CD4-positive, CD25-positive, alpha-beta regulatory T cell (primary cell): Measurements from ENCODE around the gene S100A1. TPM values are rescaled to one million over a fixed set of nuclear protein-coding genes. Genes with fewer than 3 reads are reported as not detected.

Source experiments
- ATAC-seq, 2 donors: fragments of 150-1000 bp; cut with Tn5 transposase; one replicate each; pipeline ENCODE4 v1.10.0; 2021; ENCODE audit warnings: low read depth in 2 of 2, moderate number of reproducible peaks in 2 of 2, moderate library complexity in 1 of 2
- DNase-seq, 3 donors: peaks; one replicate each; pipeline versions ENCODE4 v3.0.0 to v3.0.0-alpha.2; 2012 to 2022; ENCODE audit warnings: mixed read lengths in 1 of 3
- H3K27ac ChIP-seq: one replicate; pipeline ENCODE4 v1.7.0; 2013; ENCODE audit warnings: mild to moderate bottlenecking, low read length; ENCODE audit not compliant: insufficient read depth, poor library complexity, severe bottlenecking
- H3K27me3 ChIP-seq: one replicate; pipeline ENCODE4 v1.7.0; 2013; ENCODE audit warnings: low read length; ENCODE audit not compliant: control insufficient read depth, insufficient read depth
- H3K36me3 ChIP-seq: one replicate; pipeline ENCODE4 v1.7.0; 2013; ENCODE audit warnings: mild to moderate bottlenecking, low read length, moderate library complexity; ENCODE audit not compliant: control insufficient read depth, insufficient read depth
- H3K4me1 ChIP-seq: 2 replicates; pipeline ENCODE4 v1.7.0; 2013; ENCODE audit warnings: mild to moderate bottlenecking, low read length; ENCODE audit not compliant: insufficient read depth, control insufficient read depth, poor library complexity, severe bottlenecking
- H3K4me3 ChIP-seq: one replicate; pipeline ENCODE4 v1.7.0; 2013; ENCODE audit warnings: low read depth, mild to moderate bottlenecking, low read length, moderate library complexity
- H3K9me3 ChIP-seq, 2 experiments: 1 replicate in 1 of 2; 2 replicates in 1 of 2; pipeline ENCODE4 v1.7.0; 2013; ENCODE audit warnings: low read length in 2 of 2, mild to moderate bottlenecking in 1 of 2, moderate library complexity in 1 of 2; ENCODE audit not compliant: control insufficient read depth in 2 of 2
- H3K27ac Mint-ChIP-seq, 3 donors: one replicate each; pipeline ENCODE4 v1.8.0; 2020 to 2022; ENCODE audit warnings: mild to moderate bottlenecking in 3 of 3, mixed read lengths in 3 of 3, moderate library complexity in 2 of 3
- H3K27me3 Mint-ChIP-seq: one replicate; pipeline ENCODE4 v1.8.0; 2022; ENCODE audit warnings: mild to moderate bottlenecking, mixed read lengths
- H3K36me3 Mint-ChIP-seq: one replicate; pipeline ENCODE4 v1.8.0; 2020; ENCODE audit warnings: mixed read lengths
- H3K4me1 Mint-ChIP-seq, 4 donors: one replicate each; pipeline ENCODE4 v1.8.0; 2020 to 2022; ENCODE audit warnings: mixed read lengths in 4 of 4, mild to moderate bottlenecking in 1 of 4
- H3K4me3 Mint-ChIP-seq, 4 donors: one replicate each; pipeline ENCODE4 v1.8.0; 2020 to 2022; ENCODE audit warnings: mild to moderate bottlenecking in 4 of 4, mixed read lengths in 4 of 4, moderate library complexity in 3 of 4
- H3K9me3 Mint-ChIP-seq, 7 donors: one replicate each; pipeline ENCODE4 v1.8.0; 2020 to 2022; ENCODE audit warnings: mixed read lengths in 7 of 7, mild to moderate bottlenecking in 3 of 7, moderate library complexity in 2 of 7
- polyA plus RNA-seq, 4 donors: library from polyadenylated mRNA; unstranded; fragments of 300-500 nt; fragmentation: Illumina TruSeq; gene quantifications; one replicate each; pipeline ENCODE4 v1.2.3, GENCODE V29; 2021
- total RNA-seq: library from RNA; stranded (reverse); gene quantifications from one replicate; pipeline ENCODE4 v1.2.3, GENCODE V29; 2022

The S100A1 gene
- total and polyA plus RNA-seq, 5 donors from 2014 or later = not detected

DNA sequence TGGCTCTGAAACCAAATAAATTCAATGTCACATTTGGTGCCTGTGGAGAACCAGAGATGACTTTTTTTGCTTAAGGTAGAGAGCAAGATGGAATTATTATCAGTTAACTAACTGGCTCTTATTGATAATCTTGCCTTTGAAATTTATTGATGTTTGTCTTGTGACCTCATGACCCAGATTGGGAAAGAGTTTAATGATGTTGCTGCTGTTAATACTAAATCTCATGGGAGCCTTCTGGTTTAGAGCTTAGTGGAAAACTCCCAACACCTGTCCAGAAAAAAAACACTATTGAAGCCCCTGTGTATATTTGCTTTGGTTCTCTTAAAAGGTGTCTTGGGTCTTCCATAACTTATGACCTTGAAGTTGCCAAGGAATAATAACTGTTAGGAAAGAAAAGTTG is 15.6 kb downstream of the S100A1 start:
- H3K9me3 Mint-ChIP-seq = no peaks in the 10 kb centered on the region
- H3K27ac Mint-ChIP-seq = peak overlapping the region; percentile 2 to 79 (median 7)
- ATAC-seq (no peak), DNase-seq (no peak)
- H3K4me1 Mint-ChIP-seq = peaks cover 16 to 76% (median 48%) of the 10 kb centered on the region in 4 donors
- peaks cover 41% of the 10 kb centered on the region for H3K36me3 Mint-ChIP-seq
- H3K4me3 Mint-ChIP-seq = no peak overlapping the region
- H3K9me3 ChIP-seq = no peaks in the 10 kb centered on the region
- H3K4me1 ChIP-seq = peaks cover 14% of the 10 kb centered on the region
- H3K4me3 ChIP-seq = no peak overlapping the region
- H3K27me3 Mint-ChIP-seq = no peaks in the 10 kb centered on the region
- no peaks in the 10 kb centered on the region for H3K27me3 ChIP-seq
- peaks cover 77% of the 10 kb centered on the region for H3K36me3 ChIP-seq
- no peak overlapping the region for H3K27ac ChIP-seq

DNA sequence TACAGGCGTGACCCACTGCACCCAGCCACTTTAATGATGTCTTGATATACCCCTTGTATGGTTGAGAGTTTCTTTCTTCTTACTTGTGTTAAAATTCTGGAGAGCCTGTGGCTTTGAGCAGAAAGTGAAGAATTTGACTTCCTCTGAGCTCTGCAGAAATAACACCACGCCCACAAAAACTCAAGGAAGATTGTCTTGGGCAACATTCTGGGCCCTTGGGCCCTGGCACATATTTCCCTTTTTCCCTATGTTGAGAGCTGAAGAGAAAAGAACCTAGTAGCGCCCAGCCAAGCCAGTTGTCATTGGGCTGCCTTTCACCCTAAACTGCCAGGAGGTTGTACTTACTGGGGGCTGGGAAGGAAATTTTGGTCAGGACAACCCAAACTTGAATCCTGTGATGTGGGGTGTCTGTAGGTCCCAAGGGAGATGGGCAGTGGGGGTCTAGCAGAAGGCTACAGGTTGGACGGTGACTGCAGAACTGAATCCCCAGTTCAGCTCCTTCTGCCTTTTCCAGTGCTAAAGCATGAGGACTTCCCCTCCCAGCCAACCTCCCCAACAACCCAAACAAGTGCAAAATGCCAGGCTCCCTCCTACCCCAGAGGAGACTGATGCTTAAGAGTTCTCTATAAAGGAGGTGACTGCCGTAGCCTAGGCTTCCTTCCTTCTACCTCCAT is 18.6 kb downstream of the S100A1 start:
- Histone ChIP-seq H3K4me1 (peaks cover 27% of the 10 kb centered on the region), H3K4me3 (no peak overlapping the region), H3K27ac (no peak overlapping the region), H3K9me3 (no peaks in the 10 kb centered on the region), H3K27me3 (no peaks in the 10 kb centered on the region), H3K36me3 (peaks cover 49% of the 10 kb centered on the region)
- Mint-ChIP-seq H3K36me3 (peaks cover 35% of the 10 kb centered on the region), H3K27ac (peak overlapping the region in 2 of 3 donors; percentile 36 to 75), H3K4me1 (peaks cover 14 to 72% (median 47%) of the 10 kb centered on the region in 4 donors), H3K4me3 (no peak overlapping the region), H3K27me3 (no peaks in the 10 kb centered on the region), H3K9me3 (no peaks in the 10 kb centered on the region)
- no peak for ATAC-seq
- DNase-seq = no peak

DNA sequence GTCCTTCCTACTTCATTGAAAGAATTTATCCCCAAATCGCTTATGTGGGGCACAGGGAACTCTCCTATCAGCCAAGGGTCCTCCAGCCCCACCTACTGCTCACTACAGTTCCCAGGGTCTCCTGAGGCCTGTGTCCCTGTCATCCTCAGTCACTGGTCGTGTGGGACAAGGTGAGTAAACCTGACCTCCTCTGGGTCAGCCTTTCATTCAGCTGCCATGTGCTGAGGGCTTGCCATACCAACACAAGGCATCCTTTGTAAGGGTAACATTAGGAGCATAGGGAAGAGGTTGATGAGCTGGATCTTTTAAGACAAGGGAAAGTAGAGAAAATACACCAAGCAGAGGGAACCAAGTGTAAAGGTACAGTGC is 19.1 kb downstream of the S100A1 start:
- Histone ChIP-seq H3K9me3 (no peaks in the 10 kb centered on the region), H3K27ac (no peak overlapping the region), H3K27me3 (no peaks in the 10 kb centered on the region), H3K36me3 (peaks cover 44% of the 10 kb centered on the region), H3K4me1 (peaks cover 27% of the 10 kb centered on the region), H3K4me3 (no peak overlapping the region)
- H3K27ac Mint-ChIP-seq = peak overlapping the region in 1 of 3 donors; percentile 21
- H3K9me3 Mint-ChIP-seq = no peaks in the 10 kb centered on the region
- peak overlapping the region in 1 of 4 donors; percentile 71 for H3K4me3 Mint-ChIP-seq
- H3K4me1 Mint-ChIP-seq = peaks cover 14 to 68% (median 44%) of the 10 kb centered on the region in 4 donors
- H3K36me3 Mint-ChIP-seq = peaks cover 32% of the 10 kb centered on the region
- DNase-seq = no peak
- H3K27me3 Mint-ChIP-seq = no peaks in the 10 kb centered on the region
- ATAC-seq = no peak

DNA sequence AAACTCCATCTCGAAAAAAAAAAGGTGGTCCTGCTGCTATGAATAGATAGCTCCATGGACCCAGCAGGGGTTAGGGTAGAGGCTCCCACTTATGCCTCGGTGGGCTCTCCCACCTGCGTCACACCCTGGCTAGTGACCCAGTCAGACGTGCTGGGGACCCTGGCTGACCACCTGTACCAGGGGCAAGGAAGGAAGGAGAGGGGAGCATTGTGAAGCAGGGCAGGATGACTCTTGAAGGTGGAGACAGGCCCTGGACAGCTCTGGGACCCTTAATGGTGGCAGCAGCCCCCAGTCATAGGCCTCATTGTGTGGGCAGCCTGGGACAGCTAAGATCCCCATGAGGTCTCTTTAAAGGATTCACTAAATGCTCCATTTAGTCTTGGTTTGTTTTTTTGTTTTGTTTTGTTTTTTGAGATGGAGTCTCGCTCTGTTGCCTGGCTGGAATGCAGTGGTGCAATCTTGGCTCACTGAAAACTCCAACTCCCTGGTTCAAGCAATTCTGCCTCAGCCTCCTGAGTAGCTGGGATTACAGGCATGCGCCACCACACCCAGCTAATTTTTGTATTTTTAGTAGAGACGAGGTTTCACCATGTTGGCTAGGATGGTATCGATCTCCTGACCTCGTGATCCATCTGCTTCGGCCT is 19.9 kb downstream of the S100A1 start:
- no peaks in the 10 kb centered on the region for H3K9me3 ChIP-seq
- no peaks in the 10 kb centered on the region for H3K27me3 ChIP-seq
- peaks cover 23% of the 10 kb centered on the region for H3K4me1 ChIP-seq
- ATAC-seq = no peak
- Mint-ChIP-seq H3K4me3 (peak overlapping the region in 1 of 4 donors; percentile 35), H3K9me3 (no peaks in the 10 kb centered on the region), H3K36me3 (peaks cover 27% of the 10 kb centered on the region), H3K27ac (peak overlapping the region in 2 of 3 donors; percentile 21 to 97), H3K27me3 (no peaks in the 10 kb centered on the region), H3K4me1 (peaks cover 14 to 64% (median 43%) of the 10 kb centered on the region in 4 donors)
- no peak for DNase-seq
- no peak overlapping the region for H3K27ac ChIP-seq
- no peak overlapping the region for H3K4me3 ChIP-seq
- peaks cover 36% of the 10 kb centered on the region for H3K36me3 ChIP-seq

DNA sequence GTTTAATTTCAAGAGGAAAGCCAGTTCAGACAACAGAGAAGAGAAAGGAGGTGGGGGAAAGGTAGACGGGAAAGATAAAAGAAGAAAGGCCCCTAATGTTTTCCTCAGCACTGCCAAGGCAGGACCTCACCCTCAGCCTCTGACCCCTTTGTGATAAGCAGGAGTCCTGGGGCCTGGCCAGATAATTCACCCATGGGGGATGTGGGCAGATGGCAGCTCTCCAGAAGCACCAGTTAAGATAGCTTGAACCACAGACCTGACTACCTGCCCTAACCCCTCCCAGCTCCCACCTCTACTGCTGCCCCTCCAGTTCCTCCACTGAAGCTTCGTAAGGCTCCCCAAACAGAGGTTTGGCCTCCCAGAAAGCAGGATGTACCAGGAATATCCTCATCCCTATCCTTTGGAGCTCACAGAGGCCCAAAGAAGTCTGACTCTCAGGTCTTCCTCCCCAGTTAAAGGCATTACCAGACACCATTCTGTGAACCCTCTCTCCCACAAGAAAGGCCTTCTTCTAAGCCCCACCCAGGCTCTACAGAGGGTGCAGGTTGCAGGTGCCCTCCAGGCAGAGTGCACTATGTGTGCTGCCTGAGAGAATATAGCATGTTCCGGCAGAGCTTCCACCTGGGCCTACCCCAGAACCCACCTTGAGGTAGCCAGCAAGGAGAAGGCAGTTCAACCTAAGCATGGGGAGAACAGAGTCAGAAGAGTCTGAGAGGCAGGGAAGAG is 21.1 kb downstream of the S100A1 start:
- no peaks in the 10 kb centered on the region for H3K9me3 ChIP-seq
- Mint-ChIP-seq H3K4me3 (peak overlapping the region in 3 of 4 donors; percentile 61 to 72 (median 70)), H3K9me3 (no peaks in the 10 kb centered on the region), H3K27ac (peak overlapping the region; percentile 89 to 97 (median 97)), H3K4me1 (peaks cover 14 to 53% (median 37%) of the 10 kb centered on the region in 4 donors), H3K36me3 (peaks cover 17% of the 10 kb centered on the region), H3K27me3 (no peaks in the 10 kb centered on the region)
- peak overlapping the region; percentile 20 for H3K27ac ChIP-seq
- H3K36me3 ChIP-seq = peaks cover 24% of the 10 kb centered on the region
- no peak overlapping the region for H3K4me3 ChIP-seq
- H3K27me3 ChIP-seq = no peaks in the 10 kb centered on the region
- peaks cover 18% of the 10 kb centered on the region for H3K4me1 ChIP-seq
- ATAC-seq (peak; percentile 77 to 80), DNase-seq (peak in 2 of 3 donors; percentile 37 to 58)

DNA sequence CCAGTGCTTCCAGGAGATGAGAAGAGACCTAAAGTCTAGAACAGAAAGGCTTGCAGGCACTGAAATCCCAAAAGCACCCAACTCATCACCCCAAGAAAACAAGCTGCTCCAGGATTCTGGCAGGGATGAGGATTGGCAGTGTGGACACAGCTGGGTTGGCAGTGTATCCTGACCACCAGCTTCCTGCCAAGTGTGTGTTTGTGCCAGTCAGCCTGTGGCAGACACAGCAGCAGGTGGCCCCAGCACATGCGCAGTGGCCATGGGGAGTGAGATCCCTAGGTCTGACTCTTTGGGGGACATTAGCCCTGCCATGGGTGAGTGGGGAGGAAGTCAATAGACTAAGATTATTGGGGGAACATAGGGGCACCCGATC is 21.6 kb downstream of the S100A1 start:
- peak overlapping the region; percentile 41 for H3K27ac ChIP-seq
- H3K4me1 ChIP-seq = peaks cover 18% of the 10 kb centered on the region
- peak; percentile 18 to 25 for ATAC-seq
- H3K4me3 ChIP-seq = no peak overlapping the region
- Mint-ChIP-seq H3K27ac (peak overlapping the region; percentile 89 to 97 (median 97)), H3K9me3 (no peaks in the 10 kb centered on the region), H3K4me3 (peak overlapping the region in 2 of 4 donors; percentile 70 to 72), H3K36me3 (peaks cover 15% of the 10 kb centered on the region), H3K4me1 (peaks cover 14 to 47% (median 33%) of the 10 kb centered on the region in 4 donors), H3K27me3 (no peaks in the 10 kb centered on the region)
- no peaks in the 10 kb centered on the region for H3K27me3 ChIP-seq
- peaks cover 19% of the 10 kb centered on the region for H3K36me3 ChIP-seq
- H3K9me3 ChIP-seq = no peaks in the 10 kb centered on the region
- DNase-seq = no peak

DNA sequence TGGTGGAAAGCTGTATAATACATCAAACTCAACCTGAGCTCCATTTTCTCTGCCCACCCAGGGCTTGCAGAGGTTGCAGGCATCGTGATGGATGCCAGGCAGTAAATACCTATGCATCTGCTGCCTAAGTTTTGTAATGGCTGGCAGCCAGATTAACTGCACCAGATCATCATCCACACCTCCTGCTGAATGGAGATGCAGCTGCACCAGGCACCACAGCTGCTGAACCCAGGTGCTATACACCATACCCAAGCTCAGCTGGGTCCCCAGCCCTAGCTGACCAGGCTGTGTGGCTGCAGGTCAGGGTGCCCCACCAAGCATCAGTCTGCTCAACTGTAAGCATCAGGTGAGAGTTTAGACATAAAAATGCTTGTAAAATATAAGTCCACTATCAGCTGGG is 23.5 kb downstream of the S100A1 start:
- Histone ChIP-seq H3K4me1 (peaks cover 13% of the 10 kb centered on the region), H3K36me3 (peaks cover under 1% of the 10 kb centered on the region)
- no peaks in the 10 kb centered on the region for H3K36me3 Mint-ChIP-seq

More for the DNA sequence above, 23.5 kb downstream of the S100A1 start:
- H3K27me3 ChIP-seq = no peaks in the 10 kb centered on the region
- ATAC-seq (no peak), DNase-seq (no peak)
- H3K4me3 ChIP-seq = no peak overlapping the region
- Mint-ChIP-seq H3K27ac (no peak overlapping the region), H3K4me3 (no peak overlapping the region), H3K4me1 (peaks cover 4 to 30% (median 21%) of the 10 kb centered on the region in 4 donors), H3K27me3 (no peaks in the 10 kb centered on the region), H3K9me3 (no peaks in the 10 kb centered on the region)
- H3K9me3 ChIP-seq = no peaks in the 10 kb centered on the region
- no peak overlapping the region for H3K27ac ChIP-seq
